ENCODE data around the gene GNB1L.
"Not testable (repeated sequence)": the region's sequence is repeated elsewhere in the genome, so short reads cannot be mapped to it uniquely, and the experiment has no call there.

GNB1L gene

GRCh38 chr22:19833327-19833726 lies 21.3 kb downstream of the GNB1L start:
- H3K4me1 ChIP-seq (ENCODE audit: control insufficient read depth in 5 of 5, insufficient read depth in 5 of 5, low read length in 5 of 5); H3K9me3 ChIP-seq (ENCODE audit: control insufficient read depth in 5 of 5, low read length in 5 of 5); H3K27ac ChIP-seq (ENCODE audit: low read depth, low read length); H3K9ac ChIP-seq (ENCODE audit: low read length in 5 of 5); H3K4me3 ChIP-seq (ENCODE audit: low read depth in 1 of 5, low read length in 5 of 5); H3K36me3 ChIP-seq (ENCODE audit: control insufficient read depth in 5 of 5, insufficient read depth in 5 of 5, low read length in 5 of 5); H3K27me3 ChIP-seq (ENCODE audit: control insufficient read depth in 5 of 5, insufficient read depth in 4 of 5, low read length in 5 of 5): not testable (repeated sequence)

DNA sequence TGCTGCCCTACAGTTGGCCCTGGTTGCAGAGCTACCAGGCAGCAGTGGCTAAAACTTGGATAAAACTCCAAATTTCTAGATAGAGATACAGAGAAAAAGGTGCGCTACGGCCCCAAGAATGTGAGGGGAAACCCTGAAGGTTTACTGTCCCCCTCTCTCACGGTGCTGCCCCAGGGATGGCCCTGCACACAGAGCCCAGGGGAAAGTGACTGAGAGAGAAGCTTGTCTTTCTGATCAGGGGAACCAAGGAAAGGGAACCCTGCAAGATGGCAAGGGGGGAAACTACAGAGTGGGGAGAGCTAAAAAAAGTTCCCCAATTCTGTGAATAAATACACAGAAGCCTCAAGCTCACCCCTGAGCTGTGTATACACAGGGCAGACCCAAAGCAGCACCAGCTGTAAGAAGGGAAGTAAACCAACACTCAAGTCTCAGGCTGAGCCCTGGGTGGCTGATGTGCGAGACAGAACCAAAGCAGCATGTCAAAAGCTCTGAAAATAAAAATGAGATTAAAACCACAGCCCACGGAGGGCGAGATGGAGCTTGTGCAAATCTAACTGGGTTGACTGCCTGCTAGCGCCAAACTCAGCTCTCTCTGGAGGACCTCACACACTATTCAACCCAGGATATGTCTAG lies 22.1 kb downstream of the GNB1L start:
- Histone ChIP-seq H3K36me3 (ENCODE audit: control insufficient read depth in 5 of 5, insufficient read depth in 5 of 5, low read length in 5 of 5) (no peaks in the 10 kb centered on the region), H3K9me3 (ENCODE audit: control insufficient read depth in 5 of 5, low read length in 5 of 5) (no peaks in the 10 kb centered on the region), H3K4me1 (ENCODE audit: control insufficient read depth in 5 of 5, insufficient read depth in 5 of 5, low read length in 5 of 5) (no peaks in the 10 kb centered on the region), H3K4me3 (ENCODE audit: low read depth in 1 of 5, low read length in 5 of 5) (no peak overlapping the region), H3K27ac (ENCODE audit: low read depth, low read length) (no peak overlapping the region), H3K27me3 (ENCODE audit: control insufficient read depth in 5 of 5, insufficient read depth in 4 of 5, low read length in 5 of 5) (no peaks in the 10 kb centered on the region), H3K9ac (ENCODE audit: low read length in 5 of 5) (no peak overlapping the region)

DNA sequence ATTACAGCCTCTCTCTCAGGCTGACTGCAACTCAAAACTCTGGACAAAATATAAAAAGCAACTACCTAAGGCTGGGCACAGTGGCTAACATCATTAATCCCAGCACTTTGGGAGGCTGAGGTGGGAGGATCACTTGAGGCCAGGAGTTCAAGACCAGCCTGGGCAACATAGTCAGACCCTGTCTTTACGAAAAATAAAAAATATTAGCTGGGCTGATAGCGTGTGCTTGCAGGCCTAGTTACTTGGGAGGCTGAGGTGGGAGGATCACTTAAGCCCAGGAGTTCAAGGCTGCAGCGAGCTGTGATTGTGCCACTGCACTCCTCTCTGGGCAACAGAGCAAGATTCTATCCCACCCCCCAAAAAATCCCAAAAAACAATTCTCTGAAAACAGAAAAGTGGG lies 22.7 kb downstream of the GNB1L start:
- not testable (repeated sequence) for H3K4me3 ChIP-seq (ENCODE audit: low read depth in 1 of 5, low read length in 5 of 5); H3K9me3 ChIP-seq (ENCODE audit: control insufficient read depth in 5 of 5, low read length in 5 of 5); H3K4me1 ChIP-seq (ENCODE audit: control insufficient read depth in 5 of 5, insufficient read depth in 5 of 5, low read length in 5 of 5); H3K9ac ChIP-seq (ENCODE audit: low read length in 5 of 5); H3K36me3 ChIP-seq (ENCODE audit: control insufficient read depth in 5 of 5, insufficient read depth in 5 of 5, low read length in 5 of 5); H3K27me3 ChIP-seq (ENCODE audit: control insufficient read depth in 5 of 5, insufficient read depth in 4 of 5, low read length in 5 of 5); H3K27ac ChIP-seq (ENCODE audit: low read depth, low read length)

GRCh38 chr22:19831016-19831415 lies 23.7 kb downstream of the GNB1L start:
- Histone ChIP-seq H3K9ac (ENCODE audit: low read length in 5 of 5) (no peak overlapping the region), H3K9me3 (ENCODE audit: control insufficient read depth in 5 of 5, low read length in 5 of 5) (no peaks in the 10 kb centered on the region), H3K36me3 (ENCODE audit: control insufficient read depth in 5 of 5, insufficient read depth in 5 of 5, low read length in 5 of 5) (no peaks in the 10 kb centered on the region), H3K4me1 (ENCODE audit: control insufficient read depth in 5 of 5, insufficient read depth in 5 of 5, low read length in 5 of 5) (peaks cover 0 to 1% (median under 1%) of the 10 kb centered on the region in 5 donors), H3K4me3 (ENCODE audit: low read depth in 1 of 5, low read length in 5 of 5) (no peak overlapping the region), H3K27ac (ENCODE audit: low read depth, low read length) (no peak overlapping the region), H3K27me3 (ENCODE audit: control insufficient read depth in 5 of 5, insufficient read depth in 4 of 5, low read length in 5 of 5) (no peaks in the 10 kb centered on the region)

DNA sequence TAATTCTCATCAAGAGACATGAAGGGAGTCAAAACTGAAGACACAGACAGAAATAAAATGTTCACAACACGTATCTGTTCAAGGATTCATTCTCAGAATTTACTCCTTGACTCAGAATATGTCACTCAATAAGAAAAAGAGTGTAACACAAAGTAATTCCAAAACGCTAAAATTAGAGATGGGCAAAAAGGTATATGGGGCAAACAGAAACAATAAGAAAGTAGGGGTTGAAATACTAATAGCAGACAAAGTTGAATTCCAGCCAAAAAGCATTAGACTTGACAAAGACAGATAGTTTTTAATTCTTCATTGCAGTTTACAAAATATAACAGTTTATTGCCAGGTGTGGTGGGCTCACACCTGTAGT lies 26.7 kb downstream of the GNB1L start:
- Histone ChIP-seq H3K36me3 (ENCODE audit: control insufficient read depth in 5 of 5, insufficient read depth in 5 of 5, low read length in 5 of 5) (no peaks in the 10 kb centered on the region), H3K4me3 (ENCODE audit: low read depth in 1 of 5, low read length in 5 of 5) (no peak overlapping the region), H3K4me1 (ENCODE audit: control insufficient read depth in 5 of 5, insufficient read depth in 5 of 5, low read length in 5 of 5) (peaks cover 0 to 24% (median 17%) of the 10 kb centered on the region in 5 donors), H3K9ac (ENCODE audit: low read length in 5 of 5) (no peak overlapping the region), H3K9me3 (ENCODE audit: control insufficient read depth in 5 of 5, low read length in 5 of 5) (no peaks in the 10 kb centered on the region), H3K27ac (ENCODE audit: low read depth, low read length) (no peak overlapping the region), H3K27me3 (ENCODE audit: control insufficient read depth in 5 of 5, insufficient read depth in 4 of 5, low read length in 5 of 5) (no peaks in the 10 kb centered on the region)

- Histone ChIP-seq H3K36me3 (ENCODE audit: control insufficient read depth in 5 of 5, insufficient read depth in 5 of 5, low read length in 5 of 5) (no peaks in the 10 kb centered on the region), H3K27me3 (ENCODE audit: control insufficient read depth in 5 of 5, insufficient read depth in 4 of 5, low read length in 5 of 5) (no peaks in the 10 kb centered on the region), H3K27ac (ENCODE audit: low read depth, low read length) (no peak overlapping the region), H3K9me3 (ENCODE audit: control insufficient read depth in 5 of 5, low read length in 5 of 5) (no peaks in the 10 kb centered on the region), H3K4me1 (ENCODE audit: control insufficient read depth in 5 of 5, insufficient read depth in 5 of 5, low read length in 5 of 5) (peaks cover 0 to 28% (median 20%) of the 10 kb centered on the region in 5 donors), H3K4me3 (ENCODE audit: low read depth in 1 of 5, low read length in 5 of 5) (no peak overlapping the region), H3K9ac (ENCODE audit: low read length in 5 of 5) (no peak overlapping the region)
Measured at GRCh38 chr22:19827341-19828034, 27.2 kb downstream of the GNB1L start.

DNA sequence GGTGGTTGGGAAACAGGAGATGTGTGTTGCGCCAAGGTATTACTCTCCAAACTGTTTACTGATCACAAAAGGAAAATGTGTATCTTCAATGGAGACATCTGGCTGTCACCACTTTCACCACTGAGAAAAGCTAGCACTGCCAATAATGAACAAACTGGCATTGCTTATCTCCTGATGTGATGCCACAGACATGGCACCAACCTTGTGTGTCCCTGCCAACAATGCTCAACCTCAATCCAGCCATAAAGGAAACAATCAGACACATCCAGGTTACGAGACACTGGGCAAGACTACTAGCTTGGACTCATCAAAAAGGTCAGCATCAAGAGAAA lies 28.1 kb downstream of the GNB1L start:
- Histone ChIP-seq H3K36me3 (ENCODE audit: control insufficient read depth in 5 of 5, insufficient read depth in 5 of 5, low read length in 5 of 5) (no peaks in the 10 kb centered on the region), H3K27me3 (ENCODE audit: control insufficient read depth in 5 of 5, insufficient read depth in 4 of 5, low read length in 5 of 5) (no peaks in the 10 kb centered on the region), H3K9me3 (ENCODE audit: control insufficient read depth in 5 of 5, low read length in 5 of 5) (no peaks in the 10 kb centered on the region), H3K9ac (ENCODE audit: low read length in 5 of 5) (no peak overlapping the region), H3K27ac (ENCODE audit: low read depth, low read length) (no peak overlapping the region), H3K4me1 (ENCODE audit: control insufficient read depth in 5 of 5, insufficient read depth in 5 of 5, low read length in 5 of 5) (peaks cover 0 to 37% (median 29%) of the 10 kb centered on the region in 5 donors), H3K4me3 (ENCODE audit: low read depth in 1 of 5, low read length in 5 of 5) (no peak overlapping the region)

GRCh38 chr22:19825904-19826618 lies 28.6 kb downstream of the GNB1L start:
- Histone ChIP-seq H3K4me3 (ENCODE audit: low read depth in 1 of 5, low read length in 5 of 5) (no peak overlapping the region), H3K27ac (ENCODE audit: low read depth, low read length) (no peak overlapping the region), H3K4me1 (ENCODE audit: control insufficient read depth in 5 of 5, insufficient read depth in 5 of 5, low read length in 5 of 5) (peaks cover 0 to 38% (median 31%) of the 10 kb centered on the region in 5 donors), H3K36me3 (ENCODE audit: control insufficient read depth in 5 of 5, insufficient read depth in 5 of 5, low read length in 5 of 5) (peaks cover 0 to under 1% (median 0%) of the 10 kb centered on the region in 5 donors), H3K27me3 (ENCODE audit: control insufficient read depth in 5 of 5, insufficient read depth in 4 of 5, low read length in 5 of 5) (no peaks in the 10 kb centered on the region), H3K9ac (ENCODE audit: low read length in 5 of 5) (no peak overlapping the region), H3K9me3 (ENCODE audit: control insufficient read depth in 5 of 5, low read length in 5 of 5) (no peaks in the 10 kb centered on the region)

- H3K4me1 ChIP-seq (ENCODE audit: control insufficient read depth in 5 of 5, insufficient read depth in 5 of 5, low read length in 5 of 5) = peaks cover 0 to 38% (median 31%) of the 10 kb centered on the region in 5 donors
- no peaks in the 10 kb centered on the region for H3K9me3 ChIP-seq (ENCODE audit: control insufficient read depth in 5 of 5, low read length in 5 of 5)
- peaks cover 0 to 8% (median 3%) of the 10 kb centered on the region in 5 donors for H3K36me3 ChIP-seq (ENCODE audit: control insufficient read depth in 5 of 5, insufficient read depth in 5 of 5, low read length in 5 of 5)
- no peak overlapping the region for H3K4me3 ChIP-seq (ENCODE audit: low read depth in 1 of 5, low read length in 5 of 5)
- no peaks in the 10 kb centered on the region for H3K27me3 ChIP-seq (ENCODE audit: control insufficient read depth in 5 of 5, insufficient read depth in 4 of 5, low read length in 5 of 5)
- no peak overlapping the region for H3K27ac ChIP-seq (ENCODE audit: low read depth, low read length)
- H3K9ac ChIP-seq (ENCODE audit: low read length in 5 of 5) = no peak overlapping the region
Measured at GRCh38 chr22:19824926-19825339, 29.7 kb downstream of the GNB1L start.

GRCh38 chr22:19824212-19824925 lies 30.3 kb downstream of the GNB1L start:
- no peak overlapping the region for H3K9ac ChIP-seq (ENCODE audit: low read length in 5 of 5)
- no peaks in the 10 kb centered on the region for H3K27me3 ChIP-seq (ENCODE audit: control insufficient read depth in 5 of 5, insufficient read depth in 4 of 5, low read length in 5 of 5)
- H3K4me3 ChIP-seq (ENCODE audit: low read depth in 1 of 5, low read length in 5 of 5) = no peak overlapping the region
- H3K36me3 ChIP-seq (ENCODE audit: control insufficient read depth in 5 of 5, insufficient read depth in 5 of 5, low read length in 5 of 5) = peaks cover 0 to 8% (median 3%) of the 10 kb centered on the region in 5 donors
- peaks cover 0 to 38% (median 31%) of the 10 kb centered on the region in 5 donors for H3K4me1 ChIP-seq (ENCODE audit: control insufficient read depth in 5 of 5, insufficient read depth in 5 of 5, low read length in 5 of 5)
- no peak overlapping the region for H3K27ac ChIP-seq (ENCODE audit: low read depth, low read length)
- H3K9me3 ChIP-seq (ENCODE audit: control insufficient read depth in 5 of 5, low read length in 5 of 5) = no peaks in the 10 kb centered on the region

Measured in subcutaneous abdominal adipose tissue (tissue), 5 donors.